ENCODE data around the gene LRRC32. TPM values are rescaled to one million over a fixed set of nuclear protein-coding genes. Genes with fewer than 3 reads are reported as not detected.

Gene LRRC32, protein sequence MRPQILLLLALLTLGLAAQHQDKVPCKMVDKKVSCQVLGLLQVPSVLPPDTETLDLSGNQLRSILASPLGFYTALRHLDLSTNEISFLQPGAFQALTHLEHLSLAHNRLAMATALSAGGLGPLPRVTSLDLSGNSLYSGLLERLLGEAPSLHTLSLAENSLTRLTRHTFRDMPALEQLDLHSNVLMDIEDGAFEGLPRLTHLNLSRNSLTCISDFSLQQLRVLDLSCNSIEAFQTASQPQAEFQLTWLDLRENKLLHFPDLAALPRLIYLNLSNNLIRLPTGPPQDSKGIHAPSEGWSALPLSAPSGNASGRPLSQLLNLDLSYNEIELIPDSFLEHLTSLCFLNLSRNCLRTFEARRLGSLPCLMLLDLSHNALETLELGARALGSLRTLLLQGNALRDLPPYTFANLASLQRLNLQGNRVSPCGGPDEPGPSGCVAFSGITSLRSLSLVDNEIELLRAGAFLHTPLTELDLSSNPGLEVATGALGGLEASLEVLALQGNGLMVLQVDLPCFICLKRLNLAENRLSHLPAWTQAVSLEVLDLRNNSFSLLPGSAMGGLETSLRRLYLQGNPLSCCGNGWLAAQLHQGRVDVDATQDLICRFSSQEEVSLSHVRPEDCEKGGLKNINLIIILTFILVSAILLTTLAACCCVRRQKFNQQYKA
- total RNA-seq (2022; extraction: Qiagen RNA extraction): 0.13 to 0.16 TPM (median 0.15 TPM) in 5 replicates

DNA sequence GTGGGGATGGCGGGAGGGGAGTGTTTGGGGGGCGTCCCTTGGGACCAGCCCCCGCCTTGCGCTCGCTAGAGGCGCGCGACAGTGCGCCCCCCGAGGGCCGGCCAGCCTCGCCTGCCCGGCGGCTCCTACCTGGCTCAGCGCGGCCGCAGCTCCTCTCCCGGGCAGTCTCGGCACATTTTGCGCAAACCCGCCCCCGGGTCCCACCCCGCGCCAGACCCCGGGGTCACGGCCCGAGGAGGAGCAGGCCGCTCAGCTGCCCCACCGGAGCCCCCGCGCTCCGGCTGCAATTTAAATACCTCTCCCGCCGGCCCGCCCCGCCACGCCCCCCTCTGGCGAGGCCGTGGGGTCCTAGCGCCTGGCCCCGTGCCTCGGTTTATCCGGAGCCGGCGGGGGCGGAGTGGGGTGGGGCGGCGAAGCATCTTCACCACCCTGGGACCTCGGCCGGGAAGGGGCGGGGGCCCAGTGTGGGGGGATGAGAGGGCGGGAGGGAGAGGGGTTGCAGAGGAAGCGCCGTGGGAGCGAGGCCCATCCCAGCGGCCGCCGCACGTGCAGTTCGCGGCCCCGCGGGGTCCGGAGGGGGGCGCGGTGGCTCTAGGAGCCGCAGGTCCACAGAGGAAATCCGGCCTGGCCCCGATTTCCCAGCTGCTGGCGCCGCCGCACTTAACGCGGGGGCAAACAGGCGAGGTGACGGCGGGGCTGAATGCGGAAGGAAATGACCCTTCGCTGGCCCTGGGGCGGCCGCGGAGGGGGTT, at the start of gene LRRC32:
Gene LRRC32, minus strand, starts transcription at position 263 of the 752 bp plus-strand sequence. CDS start 4,793 bp downstream, outside the sequence.

Other genes starting within 250 kb of the LRRC32 start
- gene EMSY, start 225.7 kb downstream of the LRRC32 start, total RNA-seq (2022; extraction: Qiagen RNA extraction): 10.6 to 14.8 TPM (median 13.5 TPM) in 5 replicates
- gene TSKU, start 112.6 kb upstream of the LRRC32 start, total RNA-seq (2022; extraction: Qiagen RNA extraction): 140 to 201 TPM (median 195 TPM) in 5 replicates
- 13.6 to 20.8 TPM (median 18.7 TPM) in 5 replicates for gene ACER3, start 190.2 kb upstream of the LRRC32 start, total RNA-seq (2022; extraction: Qiagen RNA extraction)

All from A549 treated with CORT108297 at 1 μM for 4 hours (cell line).